Colonic mucosa (tissue), 4 donors: ENCODE results near the gene LYRM4. TPM values are rescaled to one million over a fixed set of nuclear protein-coding genes. Genes with fewer than 3 reads are reported as not detected.

Experiments used
- DNase-seq: peaks from one replicate; pipeline ENCODE4 v3.0.0-alpha.2; 2020
- H3K27ac ChIP-seq: fragments of 200-600 bp; one replicate; pipeline ENCODE4 v1.8.0; 2021
- H3K27me3 ChIP-seq: fragments of 200-600 bp; one replicate; pipeline ENCODE4 v1.8.0; 2021
- H3K36me3 ChIP-seq: fragments of 200-600 bp; one replicate; pipeline ENCODE4 v1.8.0; 2021
- H3K4me1 ChIP-seq: fragments of 200-600 bp; one replicate; pipeline ENCODE4 v1.8.0; 2021; ENCODE audit warnings: mild to moderate bottlenecking
- H3K4me3 ChIP-seq: fragments of 200-600 bp; one replicate; pipeline ENCODE4 v1.8.0; 2021
- H3K9ac ChIP-seq, 2 donors: one replicate each; pipeline ENCODE4 v1.7.0; 2013; ENCODE audit warnings: control low read depth in 2 of 2, low read depth in 2 of 2, low read length in 2 of 2
- H3K9me3 ChIP-seq: fragments of 200-600 bp; one replicate; pipeline ENCODE4 v1.8.0; 2021
- intact Hi-C: fragments of 100-400 bp; cut with DNase I; formaldehyde crosslinking; loops from one replicate; pipeline ENCODE4 v1.14.1; 2022
- total RNA-seq, 2 donors: library from RNA; stranded (reverse); fragmentation: NEBNext Ultra II Directional in 1 of 2; extraction: Animal tissue kit (Norgen Biotek cat#: 25700) in 1 of 2; gene quantifications; one replicate each; pipeline ENCODE4 v1.2.1, GENCODE V29; 2021
- TF ChIP-seq, protein P1 (sequence below): fragments of 200-600 bp; IDR thresholded peaks from one replicate; pipeline ENCODE4 v1.8.0; 2022; ENCODE audit warnings: antibody characterized with exemption, mild to moderate bottlenecking
- donor health status: healthy.
- donor health status: DM: no; HTN: no; CAD: no.
- donor health status: DM: no; HTN: no; CAD: no.

The LYRM4 gene
- total RNA-seq, 2 donors from 2014 or later, result 14.0 to 17.4 TPM

DNA sequence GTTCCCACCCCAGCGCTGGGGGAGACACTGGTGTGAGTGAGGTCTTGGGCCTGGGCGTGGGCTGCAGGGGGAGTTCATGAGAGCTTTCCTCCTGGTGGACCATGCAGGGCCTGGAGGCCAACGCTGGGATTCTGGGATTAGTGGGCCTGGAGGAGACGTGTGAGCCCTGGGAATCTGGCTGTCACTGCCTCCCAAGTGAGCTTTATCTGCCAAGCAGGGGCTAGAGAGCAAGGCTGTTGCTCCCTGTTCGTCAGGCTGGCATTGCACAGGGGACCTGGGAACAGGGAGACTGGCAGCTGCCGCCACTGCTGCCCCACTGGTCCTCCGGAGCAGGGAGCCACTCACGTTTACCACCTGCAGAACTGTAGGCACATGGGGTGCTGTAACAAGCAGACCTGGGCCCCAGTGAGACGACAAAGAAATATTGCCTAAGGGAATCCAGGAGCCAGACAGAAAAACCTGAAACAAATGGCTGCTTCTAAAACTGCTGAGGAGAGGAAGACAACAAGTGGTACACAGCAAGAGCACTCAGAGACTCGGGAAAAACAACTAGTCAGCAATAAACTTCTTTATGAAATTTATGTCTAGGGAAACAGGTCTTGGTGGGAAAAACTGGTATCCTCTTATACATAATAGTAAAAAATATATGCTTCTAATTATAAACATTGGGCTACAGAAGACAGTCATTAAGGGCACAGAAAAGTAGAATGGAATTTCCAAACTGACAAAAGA lies 130.4 kb downstream of the LYRM4 start:
- TF ChIP-seq, protein P1, sequence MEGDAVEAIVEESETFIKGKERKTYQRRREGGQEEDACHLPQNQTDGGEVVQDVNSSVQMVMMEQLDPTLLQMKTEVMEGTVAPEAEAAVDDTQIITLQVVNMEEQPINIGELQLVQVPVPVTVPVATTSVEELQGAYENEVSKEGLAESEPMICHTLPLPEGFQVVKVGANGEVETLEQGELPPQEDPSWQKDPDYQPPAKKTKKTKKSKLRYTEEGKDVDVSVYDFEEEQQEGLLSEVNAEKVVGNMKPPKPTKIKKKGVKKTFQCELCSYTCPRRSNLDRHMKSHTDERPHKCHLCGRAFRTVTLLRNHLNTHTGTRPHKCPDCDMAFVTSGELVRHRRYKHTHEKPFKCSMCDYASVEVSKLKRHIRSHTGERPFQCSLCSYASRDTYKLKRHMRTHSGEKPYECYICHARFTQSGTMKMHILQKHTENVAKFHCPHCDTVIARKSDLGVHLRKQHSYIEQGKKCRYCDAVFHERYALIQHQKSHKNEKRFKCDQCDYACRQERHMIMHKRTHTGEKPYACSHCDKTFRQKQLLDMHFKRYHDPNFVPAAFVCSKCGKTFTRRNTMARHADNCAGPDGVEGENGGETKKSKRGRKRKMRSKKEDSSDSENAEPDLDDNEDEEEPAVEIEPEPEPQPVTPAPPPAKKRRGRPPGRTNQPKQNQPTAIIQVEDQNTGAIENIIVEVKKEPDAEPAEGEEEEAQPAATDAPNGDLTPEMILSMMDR, result no peak

DNA sequence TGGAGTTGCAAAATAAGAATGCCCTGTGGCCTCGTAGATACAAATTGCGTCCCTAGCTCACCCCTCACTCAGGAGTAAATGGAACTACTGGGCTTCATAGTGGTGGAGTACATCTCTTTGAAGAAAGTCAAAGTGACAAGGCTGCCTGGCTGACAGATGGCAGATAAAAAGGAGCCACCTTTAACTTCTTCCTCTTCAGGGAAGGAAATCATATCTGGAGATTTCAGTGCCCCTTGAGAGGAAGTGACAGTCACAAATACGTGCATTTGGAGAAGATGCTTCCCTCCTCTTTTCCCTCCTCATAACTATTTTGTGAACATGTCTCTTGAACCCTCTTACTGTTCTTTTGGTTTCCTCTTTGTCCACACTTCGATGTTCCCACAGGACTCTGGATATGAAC lies 132.4 kb downstream of the LYRM4 start:
- H3K4me3 ChIP-seq, result no peak overlapping the region
- TF ChIP-seq, protein P1, result no peak
- no peaks in the 10 kb centered on the region for H3K27me3 ChIP-seq
- H3K27ac ChIP-seq, result no peak overlapping the region
- no peaks in the 10 kb centered on the region for H3K9me3 ChIP-seq
- no peak overlapping the region for H3K9ac ChIP-seq
- H3K4me1 ChIP-seq, result no peaks in the 10 kb centered on the region
- intact Hi-C loops, result no loop called here
- no peak for DNase-seq
- no peaks in the 10 kb centered on the region for H3K36me3 ChIP-seq

More for the DNA sequence above, 130.4 kb downstream of the LYRM4 start:
- H3K9me3 ChIP-seq, result no peaks in the 10 kb centered on the region
- no peak overlapping the region for H3K9ac ChIP-seq
- no peaks in the 10 kb centered on the region for H3K27me3 ChIP-seq
- no peak for DNase-seq
- H3K27ac ChIP-seq, result no peak overlapping the region
- intact Hi-C loops, result no loop called here
- H3K36me3 ChIP-seq, result no peaks in the 10 kb centered on the region
- no peaks in the 10 kb centered on the region for H3K4me1 ChIP-seq
- no peak overlapping the region for H3K4me3 ChIP-seq

DNA sequence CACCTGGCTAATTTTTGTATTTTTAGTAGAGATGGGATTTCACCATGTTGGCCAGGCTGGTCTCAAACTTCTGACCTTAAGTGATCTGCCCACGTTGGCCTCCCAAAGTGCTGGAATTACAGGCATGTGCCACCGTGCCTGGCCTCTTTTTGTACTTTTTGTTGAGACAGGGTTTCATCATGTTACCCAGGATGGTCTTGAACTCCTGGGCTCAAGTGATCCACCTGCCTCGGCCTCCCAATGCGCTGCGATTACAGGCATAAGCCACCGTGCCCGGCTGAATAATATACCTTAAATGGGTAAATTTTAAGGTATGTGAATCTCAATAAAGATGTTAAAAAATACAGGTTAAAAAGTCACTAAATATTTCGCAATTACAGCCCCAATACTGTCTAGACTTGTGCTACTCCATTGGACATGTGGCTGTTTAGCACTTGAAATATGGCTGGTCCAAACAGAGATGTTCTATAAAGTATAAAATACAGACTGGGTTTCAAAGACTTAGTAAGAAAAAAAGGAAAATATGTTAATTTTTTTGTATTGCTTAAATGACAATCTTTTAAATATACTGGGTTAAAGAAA lies 133.6 kb downstream of the LYRM4 start:
- Histone ChIP-seq H3K4me1 (no peaks in the 10 kb centered on the region), H3K4me3 (no peak overlapping the region), H3K9me3 (no peaks in the 10 kb centered on the region), H3K9ac (no peak overlapping the region), H3K27ac (no peak overlapping the region), H3K27me3 (no peaks in the 10 kb centered on the region), H3K36me3 (no peaks in the 10 kb centered on the region)
- intact Hi-C loops, result no loop called here
- DNase-seq, result no peak
- TF ChIP-seq, protein P1, result no peak

DNA sequence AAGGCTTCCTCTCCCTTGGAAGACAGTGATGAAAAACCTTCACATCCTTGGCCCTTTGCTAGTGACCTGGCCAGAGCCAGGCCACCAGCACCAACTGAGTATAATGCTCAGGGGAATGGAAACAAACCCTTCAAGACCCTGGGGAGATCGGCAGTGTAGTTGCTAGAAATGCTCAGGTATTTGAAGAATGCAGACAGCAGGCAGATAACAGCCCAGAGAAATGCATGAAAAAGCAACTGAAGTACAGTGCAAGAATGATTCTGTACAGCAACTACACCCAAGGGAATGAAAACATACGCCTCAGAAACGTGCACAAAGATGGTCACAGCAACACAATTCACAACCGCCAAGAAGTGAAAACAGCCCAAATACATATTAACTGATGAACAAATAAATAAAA lies 134.5 kb downstream of the LYRM4 start:
- TF ChIP-seq, protein P1, result no peak
- Histone ChIP-seq H3K27ac (no peak overlapping the region), H3K36me3 (no peaks in the 10 kb centered on the region), H3K9ac (no peak overlapping the region), H3K27me3 (no peaks in the 10 kb centered on the region), H3K9me3 (no peaks in the 10 kb centered on the region), H3K4me1 (no peaks in the 10 kb centered on the region), H3K4me3 (no peak overlapping the region)
- intact Hi-C loops, result no loop called here
- DNase-seq, result no peak

DNA sequence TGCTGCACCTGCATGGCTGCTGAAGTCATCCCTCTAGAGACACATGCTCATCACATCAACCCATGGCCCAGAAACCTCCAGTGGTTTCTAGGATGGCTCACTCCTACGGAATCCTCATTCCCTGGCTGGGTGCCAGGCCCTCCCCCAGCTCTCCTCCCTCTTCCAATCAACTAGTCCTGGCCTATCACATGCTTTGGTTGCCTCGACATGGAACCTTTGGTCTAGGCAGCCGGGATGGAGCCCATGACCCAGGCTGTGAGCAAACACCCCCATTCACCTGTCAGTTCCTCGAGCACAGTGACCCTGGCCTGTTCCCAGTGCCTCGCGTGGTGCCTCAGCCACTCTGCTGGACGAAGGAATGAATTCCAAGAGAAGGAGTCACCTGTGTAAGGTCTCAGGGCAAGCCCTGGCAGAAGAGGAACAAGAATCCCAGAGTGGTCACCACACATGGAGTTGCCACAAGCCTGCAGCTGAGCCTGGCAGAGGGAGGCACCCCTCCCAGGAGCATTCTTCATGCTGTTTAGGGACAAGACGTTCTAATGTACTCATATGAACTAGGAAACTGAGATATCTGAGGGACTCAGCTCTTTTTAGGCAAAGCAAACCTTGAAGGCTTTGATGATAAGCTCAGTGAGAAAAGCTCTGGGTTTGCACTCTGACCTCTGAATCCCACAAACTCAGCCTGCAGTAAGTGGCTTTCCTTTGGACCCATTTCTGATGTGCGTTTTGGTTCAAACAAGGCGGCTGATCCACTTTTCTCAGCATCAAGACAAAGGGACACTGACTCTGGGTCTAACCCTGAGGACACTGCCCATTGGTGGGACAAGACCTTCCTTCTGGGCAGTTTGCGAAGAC lies 135.4 kb downstream of the LYRM4 start:
- H3K4me1 ChIP-seq, result no peaks in the 10 kb centered on the region
- H3K27me3 ChIP-seq, result no peaks in the 10 kb centered on the region
- no peak overlapping the region for H3K27ac ChIP-seq
- no peak overlapping the region for H3K4me3 ChIP-seq
- intact Hi-C loops, result no loop called here
- no peak overlapping the region for H3K9ac ChIP-seq
- DNase-seq, result no peak
- H3K36me3 ChIP-seq, result no peaks in the 10 kb centered on the region
- TF ChIP-seq, protein P1, result no peak
- H3K9me3 ChIP-seq, result no peaks in the 10 kb centered on the region
